Measurements from ENCODE around the gene PARD3.
"Not testable (repeated sequence)": the region's sequence is repeated elsewhere in the genome, so short reads cannot be mapped to it uniquely, and the experiment has no call there.

Gene PARD3

DNA sequence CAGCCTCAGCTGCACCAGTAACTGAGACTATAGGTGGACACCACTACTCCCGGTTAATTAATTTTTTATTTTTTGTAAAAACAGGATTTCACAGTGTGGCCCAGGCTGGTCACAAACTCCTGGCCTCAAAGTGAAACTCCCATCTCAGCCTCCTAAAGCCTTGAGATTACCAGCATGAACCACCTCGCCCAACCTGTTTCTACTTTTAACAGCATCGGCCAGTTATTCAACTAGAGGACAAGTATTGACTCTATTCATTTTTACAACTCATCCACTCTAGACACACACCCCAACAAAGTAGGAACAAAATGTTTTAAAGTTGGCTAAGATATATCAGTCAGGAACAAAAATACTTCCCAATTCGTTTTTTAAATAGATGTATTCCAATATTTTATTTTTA, 334.8 kb downstream of the PARD3 start:
- no peak for DNase-seq

DNA sequence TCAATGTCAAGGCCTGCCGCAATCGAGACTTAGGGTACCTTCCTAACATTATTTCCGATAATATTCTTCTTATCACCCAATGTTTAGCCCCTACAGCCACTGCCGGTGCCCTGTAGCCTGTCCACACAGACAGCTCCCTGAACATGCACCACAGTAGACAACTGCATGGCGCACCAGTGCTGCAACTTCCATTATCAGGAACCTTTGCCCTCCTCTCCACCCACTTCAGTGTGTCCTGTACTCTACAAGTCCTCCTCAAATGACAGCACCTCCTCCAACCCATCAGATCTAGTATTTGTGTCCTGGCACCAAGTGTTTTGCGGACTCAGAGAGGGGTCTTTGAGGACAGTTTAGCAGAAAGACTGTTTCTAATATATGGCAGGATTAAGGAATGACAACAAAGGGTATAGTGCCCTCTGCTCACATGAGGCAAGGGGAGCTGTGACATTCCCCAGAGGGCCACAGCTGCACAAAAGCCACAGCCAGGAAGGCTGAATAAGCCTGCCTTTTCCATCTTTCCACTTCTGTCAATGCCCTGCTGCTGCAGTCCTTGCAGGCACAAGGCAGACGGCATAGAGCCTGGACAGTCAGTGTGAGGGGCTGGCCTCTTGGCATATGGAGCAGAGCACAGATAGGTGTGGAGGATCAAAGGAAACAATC, 335.4 kb downstream of the PARD3 start:
- DNase-seq: no peak

DNA sequence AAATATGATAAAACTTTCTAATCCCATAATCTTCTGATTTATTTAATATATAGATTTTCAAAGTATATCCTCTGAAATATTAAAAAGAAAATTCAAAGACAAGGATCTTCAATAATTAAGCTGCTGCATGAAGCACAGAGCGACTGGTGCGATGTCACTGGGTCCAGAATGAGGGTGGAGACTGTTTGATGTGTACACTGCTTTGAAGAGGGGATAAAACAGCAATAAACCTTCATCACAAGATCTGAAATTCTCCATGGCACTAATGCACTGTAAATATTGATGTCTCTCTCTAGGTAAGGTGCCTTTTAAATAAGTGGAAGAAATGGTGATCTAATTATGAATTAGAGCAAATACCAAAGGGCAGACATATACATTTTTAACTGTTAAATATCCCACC, 337.8 kb downstream of the PARD3 start:
- DNase-seq: no peak

DNA sequence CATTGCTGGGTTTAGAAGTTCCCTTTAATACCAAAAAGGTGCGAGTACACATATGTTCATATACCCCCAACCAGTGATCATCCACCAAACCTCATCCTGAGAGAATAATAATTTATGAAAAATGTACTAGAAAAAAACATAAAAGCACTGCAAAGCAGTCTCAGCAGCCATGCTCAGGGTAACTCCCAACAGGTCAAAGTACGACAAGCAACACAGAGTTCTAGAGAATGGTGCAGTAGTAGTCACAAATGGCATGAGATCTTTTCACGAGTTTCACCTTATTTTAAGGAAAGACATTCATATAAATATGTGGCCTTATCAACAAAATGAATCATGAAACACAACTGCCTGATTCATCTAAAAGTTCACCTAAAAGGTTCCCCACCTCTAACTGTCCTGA, 338.5 kb downstream of the PARD3 start:
- no peak for DNase-seq

DNA sequence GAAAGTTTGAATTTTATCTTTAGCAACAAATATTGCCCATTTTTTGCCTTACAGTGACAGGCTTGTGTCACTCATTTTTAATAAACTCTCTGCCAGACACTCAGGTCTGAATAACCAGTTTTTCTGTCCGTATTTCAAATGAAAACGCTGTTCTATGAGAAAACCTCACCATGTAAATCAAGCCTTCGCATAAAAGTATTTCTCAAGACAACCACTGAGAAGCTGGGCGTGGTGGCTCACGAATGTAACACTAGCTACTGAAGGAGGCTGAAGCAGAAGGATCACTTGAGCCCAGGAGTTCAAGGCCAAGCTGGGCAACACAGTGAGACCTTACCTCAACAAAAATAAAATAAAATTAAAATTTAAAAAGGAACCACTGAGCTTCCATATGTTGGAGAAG, 339.3 kb downstream of the PARD3 start:
- no peak for DNase-seq

DNA sequence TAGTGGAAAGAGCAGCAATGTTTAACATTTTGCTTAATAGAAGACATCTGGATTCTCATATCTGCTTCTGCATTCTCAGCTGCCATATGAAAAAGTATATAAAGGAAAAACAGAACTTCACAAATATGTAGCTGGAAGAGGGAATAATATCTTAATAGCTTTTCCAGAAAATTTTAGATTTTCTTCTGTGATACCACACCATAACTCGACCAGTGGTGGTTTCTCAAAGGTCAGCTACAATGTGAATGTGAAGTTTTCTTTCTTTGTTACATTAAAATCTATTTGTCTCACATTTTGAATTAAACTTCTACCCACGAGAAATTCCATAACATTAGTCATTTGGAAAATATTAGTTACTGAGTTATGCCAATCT, 339.8 kb downstream of the PARD3 start:
- DNase-seq: no peak

DNA sequence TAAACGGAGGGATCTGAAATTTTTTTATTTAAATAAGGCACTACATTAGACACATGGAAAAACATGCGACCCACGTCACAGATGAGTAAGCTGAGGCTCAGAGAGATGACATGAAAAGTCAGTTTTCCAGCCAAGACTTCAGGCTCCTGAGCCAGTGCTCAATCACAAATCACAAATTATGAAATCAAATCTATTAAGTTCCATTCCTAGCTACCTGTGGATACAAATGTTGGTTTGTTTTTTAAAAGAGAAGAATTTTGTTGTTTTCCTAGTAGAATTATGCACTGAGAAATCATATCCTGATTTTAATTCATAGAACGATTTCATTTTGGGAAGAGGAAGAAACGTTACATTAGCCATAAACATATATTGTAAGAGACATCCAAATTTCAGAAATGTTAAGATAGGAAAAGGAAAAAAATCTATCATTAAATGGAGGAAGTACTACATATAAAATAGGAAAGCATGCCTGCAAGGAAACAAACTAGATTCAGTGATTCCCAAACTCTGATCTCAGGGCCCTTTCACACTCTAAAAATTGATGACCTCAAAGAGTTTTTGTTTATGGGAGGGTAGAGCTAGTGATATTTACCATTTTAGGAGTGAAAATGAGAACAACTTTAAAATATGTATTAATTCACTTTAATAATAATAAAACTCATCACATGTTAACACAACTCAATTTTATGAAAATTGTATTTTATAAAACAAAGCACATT, 340.4 kb downstream of the PARD3 start:
- DNase-seq: no peak

DNA sequence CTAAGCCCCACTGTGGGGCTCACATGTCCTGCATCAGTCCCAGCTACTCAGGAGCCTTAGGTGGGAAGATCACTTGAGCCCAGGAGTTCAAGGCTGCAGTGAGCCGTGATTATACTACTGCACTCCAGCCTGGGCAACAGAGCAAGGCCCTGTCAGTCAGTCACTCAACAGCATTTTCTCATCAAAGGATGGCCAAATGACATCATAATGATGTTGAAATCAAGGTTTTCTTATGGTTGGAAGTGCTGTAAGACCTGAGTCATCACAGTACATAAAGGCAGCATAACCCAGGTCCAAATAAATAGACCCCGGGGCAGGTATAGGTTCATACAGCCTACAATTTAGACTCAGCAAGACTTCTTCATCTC, 341.1 kb downstream of the PARD3 start:
- no peak for DNase-seq

DNA sequence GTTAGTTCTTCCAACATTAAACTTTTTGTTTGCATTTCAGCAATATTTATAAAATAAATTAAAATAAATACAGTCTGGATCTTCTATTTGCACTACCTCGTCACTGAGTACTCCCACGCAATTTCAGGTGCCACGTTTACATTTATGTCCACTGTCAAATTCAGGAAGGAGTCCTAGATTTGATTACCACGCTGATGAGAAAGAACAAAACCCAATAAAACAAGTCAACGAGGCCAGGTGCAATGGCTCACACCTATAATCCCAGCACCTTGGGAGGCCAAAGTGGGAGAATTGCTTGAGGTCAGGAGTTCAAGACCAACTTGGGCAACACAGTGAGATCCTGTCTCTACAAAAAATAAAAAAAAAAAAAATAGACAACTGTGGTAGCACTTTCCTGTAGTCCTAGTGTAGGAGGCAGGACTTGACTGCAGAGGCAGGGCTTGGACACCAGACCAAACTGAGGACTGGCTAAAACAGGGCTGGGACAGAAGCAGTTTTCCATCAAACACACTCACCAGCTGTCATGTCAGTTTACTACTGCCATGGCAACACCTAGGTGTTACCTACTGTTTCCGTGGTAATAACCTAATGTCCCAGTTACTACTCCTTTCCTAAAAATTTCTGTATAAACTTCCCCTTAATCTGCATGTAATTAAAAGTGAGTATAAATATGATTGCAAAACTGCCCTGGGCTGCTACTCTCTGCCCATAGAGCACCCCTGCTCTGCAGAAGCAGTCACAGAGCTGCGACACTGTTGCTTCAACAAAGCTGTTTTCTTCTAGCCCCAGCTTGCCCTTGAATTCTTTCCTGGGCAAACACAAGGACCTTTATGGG, 341.7 kb downstream of the PARD3 start:
- DNase-seq: no peak

DNA sequence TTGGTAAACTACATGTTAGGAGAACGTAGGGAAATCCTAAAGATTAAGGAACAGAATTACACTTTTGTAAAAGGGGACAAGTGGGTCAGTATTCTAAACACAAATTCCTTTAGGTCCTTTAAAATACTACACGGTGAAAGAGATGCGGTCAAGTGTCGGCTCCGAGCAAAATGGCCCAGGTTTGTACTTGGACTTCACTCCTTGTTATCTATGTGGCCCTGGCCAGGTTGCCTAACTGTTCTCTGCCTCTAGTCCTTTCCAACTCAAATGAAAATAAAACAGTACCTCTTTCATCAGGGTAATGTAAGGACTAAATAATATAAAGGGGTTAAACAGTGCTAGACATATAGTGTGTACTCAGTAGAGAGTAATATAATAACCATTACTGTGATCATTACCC, 344.8 kb downstream of the PARD3 start:
- no peak for DNase-seq

DNA sequence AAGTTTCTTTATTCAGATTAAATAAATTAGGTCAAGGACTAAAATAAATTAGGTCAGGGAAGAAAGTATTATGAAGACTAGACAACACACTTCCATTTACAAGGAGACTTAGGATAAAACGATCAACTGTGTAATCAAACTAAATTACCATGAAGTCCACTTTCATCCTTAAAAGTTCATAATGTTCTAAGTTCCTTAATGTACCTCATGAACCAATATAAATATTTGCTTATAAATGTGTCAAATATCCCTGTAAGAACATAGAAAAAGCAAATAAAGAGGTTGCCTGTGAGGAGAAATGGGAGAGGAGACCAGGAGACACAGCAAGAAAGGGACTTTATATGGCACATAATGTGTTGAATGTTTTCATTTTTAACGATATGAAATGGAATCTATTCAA, 345.6 kb downstream of the PARD3 start:
- DNase-seq: no peak

DNA sequence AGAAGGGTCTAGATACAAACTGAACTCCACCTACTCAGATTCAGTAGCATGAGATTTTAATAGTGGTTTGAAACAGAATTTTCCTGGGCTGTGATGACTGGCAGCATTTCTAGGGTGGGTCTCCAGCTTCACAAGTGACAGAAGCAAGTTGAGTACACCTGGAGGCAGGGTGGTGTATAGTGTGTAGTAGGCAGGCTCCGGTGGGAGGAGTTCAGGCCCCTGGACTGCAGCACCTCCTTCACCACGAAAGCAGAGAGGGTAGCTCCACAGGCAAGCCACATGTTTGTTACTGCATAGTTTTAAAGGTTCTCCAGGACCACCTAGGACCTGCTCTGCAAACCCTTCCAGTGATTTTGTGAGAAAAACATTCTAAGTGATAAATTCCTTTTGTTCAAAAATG, 347.2 kb downstream of the PARD3 start:
- DNase-seq: no peak

DNA sequence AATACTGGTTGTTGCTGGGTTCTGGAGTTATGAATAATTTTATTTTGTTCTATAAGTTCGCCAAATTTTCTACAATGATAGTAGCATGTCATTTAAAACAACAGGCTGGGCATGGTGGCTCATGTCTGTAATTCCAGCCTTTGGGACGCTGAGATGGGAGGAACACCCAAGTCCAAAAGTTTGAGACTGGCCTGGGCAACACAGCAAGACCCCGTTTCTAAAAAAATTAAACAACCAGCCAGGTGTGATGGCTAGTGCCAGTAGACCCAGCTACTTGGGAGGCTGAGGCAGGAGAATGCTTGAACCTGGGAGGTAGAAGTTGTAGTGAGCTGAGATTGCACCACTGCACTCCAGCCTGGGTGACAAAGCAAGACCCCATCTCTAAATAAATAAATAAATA, 347.7 kb downstream of the PARD3 start:
- no peak for DNase-seq

DNA sequence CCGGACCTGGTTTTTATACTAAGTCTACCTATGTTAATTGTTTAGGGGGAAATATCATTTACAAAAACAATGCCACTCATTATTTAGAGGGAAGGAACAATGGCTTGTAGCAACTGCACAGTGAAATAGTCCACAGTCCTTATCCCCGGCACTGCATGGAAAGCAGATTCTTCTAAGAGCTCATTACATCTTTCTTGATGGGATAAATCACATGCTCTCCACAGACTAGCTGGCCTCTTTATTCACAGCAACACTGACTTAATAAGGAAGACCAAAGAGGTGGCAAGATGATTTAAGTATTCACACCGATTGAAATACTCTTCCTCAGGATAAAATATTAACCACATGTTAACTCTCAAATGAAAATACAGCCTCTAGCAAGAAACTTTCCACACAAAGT, 349.4 kb downstream of the PARD3 start:
- no peak for DNase-seq

DNA sequence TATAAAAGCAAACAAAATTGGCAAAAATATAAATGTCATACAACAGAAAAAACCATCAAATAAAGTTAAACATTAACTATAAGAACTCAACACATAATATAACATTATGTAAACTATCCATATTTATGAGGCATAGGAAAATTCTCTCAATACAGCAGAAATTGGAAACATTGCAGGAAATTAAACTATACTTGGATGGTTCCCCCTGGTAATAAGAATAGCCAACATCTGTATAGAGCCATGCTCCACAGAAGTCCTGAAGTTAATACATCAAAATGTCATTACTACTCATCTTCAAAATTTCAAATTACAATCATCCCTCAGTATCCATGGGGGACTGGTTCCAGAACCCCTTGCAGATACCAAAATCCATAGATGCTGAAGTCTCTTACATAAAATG, 350.5 kb downstream of the PARD3 start:
- no peak for DNase-seq

DNA sequence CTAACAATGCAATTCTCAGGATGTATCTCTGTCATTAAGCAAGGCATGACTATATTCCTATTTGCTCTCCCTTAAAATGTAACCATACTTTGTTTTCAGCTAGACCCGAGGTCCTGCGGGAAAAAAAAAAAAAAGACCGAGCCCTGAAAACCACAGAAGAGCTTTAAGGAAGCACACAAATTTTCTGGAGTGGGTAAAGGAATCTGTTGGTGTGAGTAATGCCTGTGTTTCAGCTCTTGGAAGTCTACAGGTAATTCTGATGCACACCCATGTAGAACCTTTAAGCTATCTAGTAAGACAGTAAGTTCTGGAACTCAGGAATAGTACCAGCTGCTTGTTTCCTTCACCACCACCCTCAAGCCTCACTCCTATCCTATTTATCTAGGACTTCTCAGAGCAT, 351.1 kb downstream of the PARD3 start:
- DNase-seq: no peak

DNA sequence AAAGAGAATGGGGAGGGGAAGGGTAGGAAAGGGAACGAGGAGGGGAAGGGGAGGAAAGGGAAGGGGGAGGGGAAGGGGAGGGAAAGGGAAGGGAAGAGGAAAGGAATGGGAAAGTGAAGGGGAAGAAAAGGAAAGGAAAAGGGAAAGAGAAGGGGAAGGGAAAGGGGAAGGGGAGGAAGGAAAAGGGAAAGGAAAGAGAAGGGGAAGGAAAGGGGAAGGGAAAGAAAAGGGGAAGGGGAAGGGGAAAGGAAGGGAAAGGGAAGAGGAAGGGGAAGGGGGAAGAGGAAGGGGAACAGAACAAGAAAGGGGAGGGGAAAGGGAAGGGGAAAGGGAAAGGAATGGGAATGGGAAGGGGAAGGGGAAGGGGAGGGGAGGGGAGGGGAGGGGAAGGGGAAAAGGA, 352.1 kb downstream of the PARD3 start:
- no peak for DNase-seq

DNA sequence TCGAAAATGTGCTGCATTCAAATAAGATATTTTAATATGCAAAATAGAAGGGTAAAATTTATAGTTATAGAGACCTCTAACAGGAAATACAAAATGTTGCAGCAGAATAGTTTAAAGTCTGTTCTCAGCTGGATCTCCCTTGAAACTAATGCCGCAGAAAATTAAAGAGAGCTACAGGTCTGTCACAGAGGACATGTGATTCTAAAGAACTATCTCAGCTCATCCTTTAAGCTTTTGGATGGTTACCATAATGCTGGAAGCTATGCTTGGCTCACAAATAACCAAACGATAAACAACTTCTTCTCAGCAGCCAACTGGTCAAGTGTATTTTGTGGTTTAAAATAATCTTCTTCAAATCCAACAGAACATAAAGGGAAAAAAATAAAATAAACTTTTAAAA, 353.0 kb downstream of the PARD3 start:
- DNase-seq: no peak

DNA sequence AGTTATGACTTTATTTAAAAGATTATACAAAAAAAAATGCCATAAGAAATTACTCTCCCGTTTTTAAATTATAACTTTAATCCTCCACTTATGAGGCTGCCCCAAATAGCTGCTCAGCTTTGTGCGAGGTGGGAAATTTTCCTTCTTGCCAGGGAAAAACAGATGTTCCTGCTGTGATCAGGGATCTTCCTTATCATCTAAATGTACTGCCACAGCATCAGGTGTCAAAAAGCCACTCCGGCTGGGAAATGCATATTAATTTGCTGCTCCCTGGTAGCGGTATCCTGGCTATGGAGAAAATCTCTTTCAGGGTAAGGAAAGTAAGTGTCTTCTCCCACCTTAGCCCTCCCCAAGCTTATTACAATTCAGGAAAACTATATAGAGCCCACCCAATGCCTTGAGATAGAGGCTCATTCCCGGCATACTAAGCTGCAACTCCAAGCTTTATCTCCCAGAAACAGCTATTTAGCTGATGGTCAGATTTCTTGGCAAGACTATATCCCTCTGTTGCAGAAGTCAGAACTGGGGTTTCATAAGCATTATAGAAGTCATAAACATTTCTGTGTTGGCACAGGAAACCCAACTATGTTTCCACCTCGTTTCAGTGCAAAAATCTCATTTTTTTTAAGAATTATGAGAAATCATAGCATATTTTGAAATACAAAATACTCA, 360.4 kb downstream of the PARD3 start:
- no peak for DNase-seq

DNA sequence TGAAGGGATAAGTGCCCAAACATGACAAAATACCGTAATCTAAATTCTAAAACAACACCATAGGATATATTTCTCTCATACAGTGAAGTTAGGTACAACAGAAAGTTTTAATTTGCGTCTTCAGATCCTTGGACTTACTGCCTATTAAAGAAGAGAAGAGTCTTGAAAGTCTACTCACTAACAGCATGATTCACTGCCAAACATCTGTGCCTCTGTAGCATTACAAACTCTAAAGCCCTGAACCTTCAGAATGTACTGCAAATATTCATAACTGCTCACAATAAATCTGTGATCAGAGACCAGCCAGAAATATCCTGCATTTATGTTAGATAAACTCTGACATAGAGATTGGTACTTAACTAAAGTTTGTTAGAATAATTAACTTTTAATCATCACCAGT, 365.3 kb downstream of the PARD3 start:
- no peak for DNase-seq

DNA sequence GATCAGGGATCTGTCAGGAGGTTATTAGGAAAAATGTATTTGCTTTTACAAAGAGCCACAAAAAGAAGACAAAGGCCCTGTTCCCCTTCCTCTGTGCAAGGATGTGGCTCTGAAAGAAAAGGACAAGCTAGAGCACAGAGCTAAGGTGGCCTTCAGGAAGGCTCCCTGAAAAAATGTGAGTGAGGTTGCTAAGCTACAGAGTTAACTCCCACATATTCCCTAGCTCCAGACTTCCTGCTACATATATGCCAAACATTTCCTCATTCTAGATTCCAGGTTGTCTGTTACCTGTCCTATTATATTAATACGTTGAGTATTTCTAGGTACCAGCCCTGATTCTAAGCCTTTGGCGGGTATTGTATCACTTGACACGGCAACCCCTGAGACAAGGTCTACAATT, 369.0 kb downstream of the PARD3 start:
- no peak for DNase-seq

DNA sequence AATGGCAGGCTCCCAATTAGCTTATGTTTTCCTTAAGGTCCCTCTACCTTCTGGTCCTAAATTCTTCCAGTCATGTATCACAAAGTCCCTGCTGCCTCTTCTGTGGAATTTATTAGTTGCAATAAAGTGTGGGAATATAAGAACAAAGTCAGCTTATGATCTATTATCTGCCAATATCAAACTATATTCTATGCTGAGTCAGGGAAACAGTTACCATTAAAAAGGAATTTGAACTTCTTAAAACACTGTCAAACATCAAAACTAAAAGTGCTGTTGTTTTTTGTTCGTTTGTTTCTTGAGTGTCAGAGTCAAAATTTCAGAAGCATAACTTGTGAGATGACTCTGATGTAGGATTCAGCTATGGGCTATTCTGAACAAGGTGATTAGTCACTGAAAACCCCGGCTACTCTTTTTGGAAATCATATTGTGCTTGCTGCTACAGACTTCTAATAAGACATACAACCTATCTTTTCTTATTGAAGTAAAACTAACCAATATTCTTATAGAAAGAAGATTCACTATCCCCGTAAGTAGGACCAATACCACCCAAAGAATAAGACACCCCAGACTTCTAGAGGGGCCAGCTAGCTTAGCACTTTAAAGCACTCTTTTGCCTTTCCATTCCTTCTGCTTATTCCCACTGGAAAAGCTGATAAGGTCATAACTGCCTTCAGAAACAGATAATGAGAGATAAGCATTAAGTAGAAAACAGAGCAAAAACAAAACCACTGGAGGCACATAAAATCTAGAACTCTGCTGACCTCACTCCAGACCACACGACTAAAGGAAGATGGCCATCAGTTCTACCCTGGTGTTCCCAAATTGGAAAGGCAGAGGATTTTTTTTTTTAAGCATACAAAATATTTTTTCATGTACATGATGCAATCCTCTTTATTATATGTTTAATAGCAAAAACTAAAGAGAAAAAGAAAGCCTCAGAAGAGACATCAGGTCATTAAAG, 370.6 kb downstream of the PARD3 start:
- no peak for DNase-seq

DNA sequence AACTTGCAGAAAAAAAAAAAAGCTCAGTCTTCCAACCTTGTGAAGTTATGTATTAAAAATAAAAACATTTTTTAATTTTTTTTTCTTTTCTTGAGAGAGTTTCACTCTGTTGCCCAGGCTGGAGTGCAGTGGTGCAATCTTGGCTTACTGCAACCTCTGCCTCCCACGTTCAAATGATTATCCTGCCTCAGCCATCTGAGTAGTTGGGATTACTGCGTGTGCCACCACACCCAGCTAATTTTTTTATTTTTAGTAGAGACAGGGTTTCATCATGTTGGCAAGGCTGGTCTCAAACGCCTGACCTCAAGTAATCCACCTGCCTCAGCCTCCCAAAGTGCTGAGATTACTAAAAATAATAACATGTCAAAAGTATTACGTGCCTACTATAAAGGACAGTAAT, 375.7 kb downstream of the PARD3 start:
- DNase-seq: not testable (repeated sequence)

Measured in 8988T (cell line).